HG02943 (cell line): ENCODE results near the gene CYP1B1.
"Not testable (repeated sequence)": the region's sequence is repeated elsewhere in the genome, so short reads cannot be mapped to it uniquely, and the experiment has no call there.

Experiments used
- ATAC-seq: cut with Tn5 transposase; IDR thresholded peaks from one replicate; pipeline ENCODE4 v1.9.1; 2021; ENCODE audit warnings: mild to moderate bottlenecking, low read depth, moderate library complexity; ENCODE audit not compliant: unreplicated experiment

CYP1B1 gene

GRCh38 chr2:38099099-38100028 lies 23.4 kb upstream of the CYP1B1 start:
- no peak for ATAC-seq

- ATAC-seq: no peak
Measured at GRCh38 chr2:38098421-38099098, 22.6 kb upstream of the CYP1B1 start.

GRCh38 chr2:38097988-38098385 lies 22.0 kb upstream of the CYP1B1 start:
- ATAC-seq: no peak

DNA sequence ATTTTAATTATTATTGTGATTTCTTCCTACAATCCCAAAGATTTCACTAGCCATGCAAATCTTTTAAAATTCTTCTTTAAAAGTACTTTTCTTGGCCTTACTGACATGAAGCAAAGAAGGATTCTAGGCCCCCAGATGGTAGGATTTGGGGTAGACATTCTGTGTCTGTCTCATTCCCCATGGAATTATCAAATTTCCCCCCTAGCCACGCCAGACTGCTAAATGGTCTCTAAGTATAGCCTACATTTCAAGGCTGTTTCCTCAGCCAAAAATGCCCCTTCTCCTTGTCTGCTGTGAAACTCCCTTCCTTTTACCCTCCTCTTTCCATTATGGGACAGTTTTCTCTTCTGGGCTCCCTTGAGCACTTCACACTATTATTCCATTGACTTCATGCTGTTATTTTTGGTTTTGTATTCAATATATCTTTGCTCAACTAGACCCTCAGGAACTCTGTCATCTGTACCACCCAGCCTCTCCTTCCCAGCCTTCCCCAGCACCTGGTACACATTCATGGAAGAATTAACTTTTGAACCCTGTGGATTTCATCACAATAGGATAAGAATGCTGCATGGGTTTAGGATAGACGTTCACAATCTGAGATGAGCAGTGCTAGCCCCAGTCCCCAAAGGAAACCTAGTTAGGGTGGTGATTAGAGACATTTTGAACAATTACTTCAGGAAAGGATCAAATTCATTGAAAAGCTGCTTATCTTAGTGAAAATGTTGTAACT lies 21.5 kb upstream of the CYP1B1 start:
- ATAC-seq: no peak

DNA sequence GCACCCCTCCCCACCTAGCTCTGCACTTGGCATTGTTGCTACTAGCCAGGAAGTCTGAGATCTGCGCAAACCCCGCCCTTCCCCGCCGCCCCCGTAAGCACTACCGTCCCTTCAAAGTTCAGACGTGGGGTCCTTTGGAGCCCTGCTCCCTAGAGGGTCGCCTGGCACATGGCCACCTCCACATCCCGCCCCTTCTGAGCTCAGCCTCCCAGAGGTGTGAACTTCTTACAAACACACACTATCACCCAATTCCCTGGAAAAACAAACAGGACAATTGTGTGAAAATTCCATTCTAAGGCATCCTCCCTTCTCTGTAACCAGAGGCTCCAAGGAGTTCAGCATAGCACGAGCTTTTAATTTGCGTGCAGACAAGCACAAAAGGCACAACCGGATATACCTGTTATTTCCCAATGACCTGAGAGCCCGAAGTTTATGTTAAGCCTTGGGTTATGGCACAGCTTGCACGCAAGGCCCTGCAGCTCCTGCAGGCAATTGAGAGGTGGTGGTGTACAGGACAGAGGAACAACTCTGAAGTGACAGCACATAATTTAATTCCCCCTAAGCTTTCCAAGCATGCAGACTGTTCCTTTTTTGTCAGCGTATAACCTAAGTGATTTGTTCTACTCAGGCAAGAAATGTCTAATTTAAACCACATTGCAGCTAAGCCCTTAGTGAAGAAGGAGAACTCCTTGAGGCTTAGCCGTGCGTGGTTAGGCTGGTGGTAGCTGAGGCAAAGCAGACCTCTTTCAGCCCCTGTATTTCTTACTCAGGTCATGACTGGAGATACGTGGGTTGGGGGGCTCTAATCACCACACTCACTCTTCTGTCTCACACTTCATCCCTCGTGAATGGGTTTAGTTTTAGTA lies 20.3 kb upstream of the CYP1B1 start:
- no peak for ATAC-seq

DNA sequence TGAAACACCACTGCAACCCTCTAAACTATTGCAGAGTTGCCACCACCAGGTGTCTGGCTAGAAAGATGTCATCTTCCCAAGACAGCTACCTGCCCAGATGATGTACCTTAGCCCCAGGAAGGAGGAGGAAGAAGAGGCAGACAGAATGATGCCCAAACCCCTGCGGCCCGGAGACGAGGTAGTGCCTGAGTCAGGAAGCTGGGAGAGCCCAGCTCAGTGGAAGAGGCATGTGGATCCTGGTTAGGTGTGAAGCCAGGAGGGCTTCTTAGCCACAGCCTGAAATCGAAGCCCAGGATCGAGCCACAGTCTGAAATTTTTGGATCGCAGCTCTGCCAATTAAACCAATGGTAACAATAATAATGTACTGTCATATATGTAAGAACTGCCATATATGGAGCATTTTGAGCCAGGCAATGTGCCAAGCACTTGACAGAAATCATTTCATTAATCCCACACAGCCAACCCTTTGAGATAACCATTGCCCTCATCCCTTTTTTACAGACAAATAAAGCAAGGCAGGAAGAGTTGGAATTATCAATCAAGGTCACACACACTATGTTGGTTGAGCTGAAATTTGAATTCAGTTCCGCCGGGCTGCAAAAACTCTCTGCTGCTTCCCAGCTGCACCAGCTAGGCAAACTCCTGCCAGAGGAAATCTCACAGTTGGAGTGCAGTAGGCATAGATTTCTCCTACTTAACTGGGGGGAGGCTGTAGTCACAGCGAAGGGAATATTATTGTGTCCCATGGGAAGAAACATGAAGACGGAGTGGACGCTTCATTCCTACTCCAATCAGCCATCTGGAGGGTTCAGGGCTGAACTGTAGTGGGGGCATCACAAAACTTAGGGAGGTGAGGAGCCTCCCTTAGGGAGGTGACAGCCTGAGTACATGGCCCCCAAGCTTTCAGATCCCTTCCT lies 19.4 kb upstream of the CYP1B1 start:
- no peak for ATAC-seq

- ATAC-seq: no peak
Measured at GRCh38 chr2:38093527-38094165, 17.7 kb upstream of the CYP1B1 start.

DNA sequence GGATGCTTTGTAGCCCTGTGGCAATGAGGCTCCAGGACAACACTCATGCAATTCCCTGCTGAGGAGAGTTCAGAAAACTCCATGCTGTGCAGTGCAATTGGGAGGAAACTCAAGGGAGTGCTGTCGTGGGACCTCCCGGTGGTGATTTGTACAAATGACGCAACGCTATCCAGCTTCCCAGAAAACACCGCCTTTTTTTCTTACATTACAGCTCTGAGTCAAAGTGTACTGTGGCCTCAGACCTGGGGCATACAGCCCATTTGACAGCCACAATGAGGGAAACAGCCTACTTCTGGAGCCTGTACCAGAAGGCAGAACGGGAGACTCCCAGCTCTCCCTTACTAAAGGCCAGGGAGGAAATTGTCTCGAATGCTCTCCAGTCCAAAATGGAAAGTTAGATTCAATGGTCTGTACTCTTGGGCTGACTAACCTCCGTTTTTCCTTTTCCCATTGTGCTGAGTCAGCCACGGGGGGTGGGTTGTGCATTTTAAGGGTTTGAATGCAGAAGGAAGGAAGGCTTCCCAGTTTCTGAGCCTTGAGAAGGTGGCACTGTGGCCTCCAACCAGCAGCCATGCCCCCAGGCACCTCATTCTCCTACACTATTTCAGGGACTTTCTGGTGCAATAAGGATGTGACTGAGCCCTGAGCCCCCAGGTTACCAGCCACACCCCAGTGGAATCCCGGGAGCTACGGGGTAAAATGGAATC lies 16.4 kb upstream of the CYP1B1 start:
- ATAC-seq: no peak

GRCh38 chr2:38091760-38092159 lies 15.8 kb upstream of the CYP1B1 start:
- ATAC-seq: no peak

GRCh38 chr2:38090928-38091327 lies 15.0 kb upstream of the CYP1B1 start:
- no peak for ATAC-seq

GRCh38 chr2:38090212-38090611 lies 14.3 kb upstream of the CYP1B1 start:
- not testable (repeated sequence) for ATAC-seq

GRCh38 chr2:38085998-38086698 lies 10.2 kb upstream of the CYP1B1 start:
- ATAC-seq: not testable (repeated sequence)

DNA sequence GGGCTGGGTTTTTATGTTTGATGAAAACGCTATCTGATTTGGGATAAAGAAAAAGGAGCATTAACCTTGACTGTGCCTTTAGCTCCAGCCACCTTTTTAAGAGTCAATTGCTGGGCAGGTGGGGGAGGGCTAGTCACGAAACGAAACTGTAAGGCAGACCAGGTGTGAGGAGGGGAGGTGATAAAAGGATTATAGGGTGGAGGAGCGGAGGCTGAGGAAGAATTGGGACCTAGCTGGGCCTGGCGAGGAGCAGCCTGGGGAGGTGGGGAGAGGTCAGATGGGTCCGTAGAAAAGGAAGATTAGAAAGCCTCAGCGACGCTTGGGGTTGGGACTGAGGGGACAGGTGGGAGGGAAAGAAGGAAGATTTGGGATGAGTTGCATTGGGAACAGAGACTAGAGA lies 8.6 kb upstream of the CYP1B1 start:
- ATAC-seq: not testable (repeated sequence)

DNA sequence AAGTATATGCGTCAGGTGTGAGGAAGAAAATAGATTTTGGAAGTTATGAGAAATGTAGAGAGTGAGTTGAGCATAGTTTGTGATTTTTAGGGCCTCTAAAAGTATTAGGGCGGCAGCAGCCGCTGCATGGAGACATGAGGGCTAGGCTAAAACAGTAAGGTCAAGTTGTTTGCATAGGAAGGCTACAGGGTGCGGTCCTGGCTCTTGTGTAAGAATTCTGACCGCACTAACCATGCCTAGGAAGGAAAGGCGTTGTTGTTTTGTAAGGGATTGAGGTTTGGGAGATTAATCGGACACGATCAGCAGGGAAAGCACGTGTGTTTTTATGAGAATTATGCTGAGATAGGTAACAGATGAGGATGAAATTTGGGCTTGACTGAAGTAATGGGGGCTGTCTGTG lies 6.8 kb upstream of the CYP1B1 start:
- ATAC-seq: not testable (repeated sequence)

DNA sequence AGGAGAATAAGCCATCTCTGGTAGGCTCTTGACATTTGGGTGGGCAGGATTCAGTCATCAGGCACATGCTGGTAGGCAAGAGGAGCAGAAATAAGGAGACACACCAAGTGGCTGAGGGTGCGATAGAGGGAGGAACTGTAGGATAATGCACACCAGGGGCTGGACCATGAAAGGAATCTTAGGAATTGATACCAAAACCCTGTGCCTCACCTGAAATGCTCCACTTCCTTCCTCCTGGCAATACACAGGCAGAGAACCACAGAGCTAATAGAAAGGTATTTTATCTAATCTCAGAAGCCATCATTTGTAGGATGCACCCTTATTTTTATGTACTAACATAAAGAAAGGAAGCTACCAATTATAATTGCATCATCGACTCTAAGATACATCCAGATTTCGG lies 4.4 kb upstream of the CYP1B1 start:
- no peak for ATAC-seq

DNA sequence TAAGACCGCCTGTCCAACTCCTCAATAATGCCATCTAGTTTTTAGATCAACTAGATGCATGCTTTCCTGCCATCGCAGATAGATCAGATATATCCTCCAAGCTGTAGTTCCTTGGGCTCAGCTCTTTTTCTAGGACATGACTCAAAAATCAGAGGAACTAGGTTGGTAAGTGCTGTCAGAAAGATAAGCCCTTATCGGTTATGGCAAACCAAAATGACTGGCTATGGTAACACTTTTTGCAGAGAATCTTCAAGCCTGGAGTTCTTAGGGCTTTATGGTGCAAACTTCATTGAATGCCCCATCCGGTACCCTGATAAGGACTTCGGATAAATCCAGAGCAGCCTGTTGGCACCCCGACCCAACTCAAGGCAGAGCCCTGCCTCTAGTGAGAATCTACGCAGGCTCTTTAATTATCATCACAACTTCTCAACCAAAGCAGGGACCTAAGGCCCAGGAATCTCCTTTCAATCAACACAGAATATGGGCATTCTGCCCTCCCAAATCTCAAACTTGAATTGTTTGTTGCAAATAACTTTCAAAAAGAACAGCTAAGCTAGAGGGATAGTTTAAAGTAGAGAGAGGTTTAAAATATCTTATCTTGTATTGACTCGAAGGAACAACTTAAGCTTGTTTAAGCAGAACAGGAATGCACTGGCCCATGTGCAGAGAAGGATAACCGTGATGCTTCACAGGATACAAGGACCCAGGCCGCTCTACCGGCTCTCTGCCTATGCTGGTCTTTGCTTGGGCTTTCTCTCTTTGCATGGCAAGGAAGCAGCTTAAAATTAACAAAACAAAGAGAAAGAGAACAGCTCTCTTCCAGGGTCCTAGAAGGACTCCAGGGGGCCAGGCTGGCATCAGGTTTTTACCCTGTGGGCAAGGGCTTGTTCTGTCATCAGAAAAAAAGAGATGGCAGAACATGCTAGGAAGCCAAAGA lies 3.4 kb upstream of the CYP1B1 start:
- ATAC-seq: no peak

DNA sequence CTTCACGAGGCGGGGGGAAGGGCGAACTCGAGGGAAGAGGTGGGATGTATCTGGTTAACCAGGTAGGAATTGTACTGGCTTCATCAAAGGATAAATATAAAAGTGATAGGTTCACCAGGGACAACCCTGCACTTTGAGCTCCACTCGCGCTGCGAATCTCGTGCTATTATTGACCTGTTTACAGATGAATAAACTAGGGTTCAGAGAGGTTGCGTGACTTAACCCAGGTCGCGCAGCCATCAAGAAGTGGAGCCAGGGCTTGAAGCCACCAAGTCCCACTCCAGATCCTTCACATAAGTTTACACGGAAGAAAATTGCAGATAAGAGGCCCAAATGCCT lies 1.4 kb upstream of the CYP1B1 start:
- no peak for ATAC-seq
